Mesenchymal stem cell (in vitro differentiated cells and primary cell): ENCODE data around the gene CCDC148.
A peak's percentile ranks its signal among the peaks of the same experiment; 100 is the strongest.

Experiments
- DNase-seq: peaks from one replicate; pipeline ENCODE4 v3.0.0-alpha.2; 2013
- H2AFZ ChIP-seq: one replicate; pipeline ENCODE4 v1.6.1; 2013; ENCODE audit warnings: low read depth, mild to moderate bottlenecking, control low read depth, inconsistent platforms, low read length, moderate library complexity
- H2AK5ac ChIP-seq: 2 replicates; pipeline ENCODE4 v1.6.1; 2013; ENCODE audit warnings: low read length, moderate library complexity, mild to moderate bottlenecking, inconsistent platforms; ENCODE audit not compliant: severe bottlenecking
- H2BK120ac ChIP-seq: one replicate; pipeline ENCODE4 v1.6.1; 2013; ENCODE audit warnings: low read depth, mild to moderate bottlenecking, inconsistent platforms, low read length, moderate library complexity
- H2BK12ac ChIP-seq, 2 experiments: one replicate each; pipeline ENCODE4 v1.6.1; 2013; ENCODE audit warnings: inconsistent platforms in 2 of 2, low read length in 2 of 2, mild to moderate bottlenecking in 2 of 2, moderate library complexity in 2 of 2, control low read depth in 1 of 2
- H2BK15ac ChIP-seq: one replicate; pipeline ENCODE4 v1.6.1; 2013; ENCODE audit warnings: mild to moderate bottlenecking, low read depth, inconsistent platforms; ENCODE audit not compliant: poor library complexity, severe bottlenecking
- H2BK5ac ChIP-seq: 2 replicates; pipeline ENCODE4 v1.6.1; 2013; ENCODE audit warnings: low read depth, mild to moderate bottlenecking, low read length, control low read depth, inconsistent platforms; ENCODE audit not compliant: poor library complexity, severe bottlenecking
- H3K14ac ChIP-seq, 2 experiments: one replicate each; pipeline ENCODE4 v1.6.1; 2013; ENCODE audit warnings: inconsistent platforms in 2 of 2, low read length in 2 of 2, control low read depth in 1 of 2, mild to moderate bottlenecking in 1 of 2, moderate library complexity in 1 of 2
- H3K18ac ChIP-seq, 2 experiments: one replicate each; pipeline ENCODE4 v1.6.1; 2013; ENCODE audit warnings: inconsistent platforms in 2 of 2, low read length in 2 of 2, control low read depth in 1 of 2, low read depth in 1 of 2, mild to moderate bottlenecking in 1 of 2
- H3K23ac ChIP-seq, 2 experiments: one replicate each; pipeline ENCODE4 v1.6.1; 2013; ENCODE audit warnings: inconsistent platforms in 2 of 2, low read length in 2 of 2, mild to moderate bottlenecking in 2 of 2, moderate library complexity in 2 of 2, control low read depth in 1 of 2
- H3K27ac ChIP-seq: 2 replicates; pipeline ENCODE4 v1.5.1; 2013; ENCODE audit warnings: mild to moderate bottlenecking, moderate library complexity, low read length, control low read depth, inconsistent platforms; ENCODE audit not compliant: poor library complexity, severe bottlenecking
- H3K27me3 ChIP-seq, 2 experiments: 2 replicates each; pipeline versions ENCODE4 v1.6.1 to v1.7.0; 2013; ENCODE audit warnings: low read length in 2 of 2, mild to moderate bottlenecking in 2 of 2, moderate library complexity in 2 of 2, control low read depth in 1 of 2, inconsistent platforms in 1 of 2; ENCODE audit not compliant: control insufficient read depth in 1 of 2, insufficient read depth in 1 of 2
- H3K36me3 ChIP-seq, 2 experiments: 2 replicates each; pipeline versions ENCODE4 v1.6.1 to v1.7.0; 2013; ENCODE audit warnings: low read length in 2 of 2, control low read depth in 1 of 2, inconsistent platforms in 1 of 2, low read depth in 1 of 2, mild to moderate bottlenecking in 1 of 2; ENCODE audit not compliant: insufficient read depth in 2 of 2, control insufficient read depth in 1 of 2
- H3K4ac ChIP-seq, 2 experiments: one replicate each; pipeline ENCODE4 v1.6.1; 2013; ENCODE audit warnings: inconsistent platforms in 2 of 2, low read length in 2 of 2, mild to moderate bottlenecking in 2 of 2, moderate library complexity in 2 of 2, control low read depth in 1 of 2, low read depth in 1 of 2
- H3K4me1 ChIP-seq: 2 replicates; pipeline ENCODE4 v1.6.1; 2013; ENCODE audit warnings: low read depth, low read length, control low read depth; ENCODE audit not compliant: control insufficient read depth, insufficient read depth
- H3K4me2 ChIP-seq: 2 replicates; pipeline ENCODE4 v1.6.1; 2013; ENCODE audit warnings: low read length, mild to moderate bottlenecking, inconsistent platforms; ENCODE audit not compliant: poor library complexity, severe bottlenecking
- H3K4me3 ChIP-seq, 2 experiments: 2 replicates each; pipeline versions ENCODE4 v1.5.1 to v1.7.0; 2013; ENCODE audit warnings: low read length in 2 of 2, mild to moderate bottlenecking in 2 of 2, control low read depth in 1 of 2, low read depth in 1 of 2; ENCODE audit not compliant: insufficient read depth in 1 of 2
- H3K79me1 ChIP-seq: replicated peaks from 2 replicates; pipeline ENCODE4 v1.6.1; 2013; ENCODE audit warnings: mild to moderate bottlenecking, control low read depth, low read length, inconsistent platforms; ENCODE audit not compliant: poor library complexity, severe bottlenecking
- H3K9ac ChIP-seq: 2 replicates; pipeline ENCODE4 v1.7.0; 2013; ENCODE audit warnings: mild to moderate bottlenecking, low read length, moderate library complexity
- H3K9me3 ChIP-seq: 2 replicates; pipeline ENCODE4 v1.7.0; 2013; ENCODE audit warnings: mild to moderate bottlenecking, low read length; ENCODE audit not compliant: control insufficient read depth
- H4K8ac ChIP-seq: one replicate; pipeline ENCODE4 v1.6.1; 2013; ENCODE audit warnings: inconsistent platforms, mild to moderate bottlenecking, low read length, moderate library complexity
- H4K91ac ChIP-seq: one replicate; pipeline ENCODE4 v1.6.1; 2013; ENCODE audit warnings: mild to moderate bottlenecking, low read length, inconsistent platforms
- WGBS: methylation state at CpG from one replicate; pipeline ENCODE4 v1.1.7; 2013; ENCODE audit warnings: mixed read lengths; 5-methylcytosine and 5-hydroxymethylcytosine counted together

The CCDC148 gene

GRCh38 chr2:158305501-158305900, 151.1 kb downstream of the CCDC148 start:
- Histone ChIP-seq H3K18ac (no peak overlapping the region), H4K8ac (no peak overlapping the region), H3K14ac (no peak overlapping the region), H3K9ac (no peak overlapping the region), H3K4me2 (no peak overlapping the region), H3K36me3 (no peaks in the 10 kb centered on the region), H2BK5ac (no peak overlapping the region), H3K79me1 (no peaks in the 10 kb centered on the region), H3K27me3 (no peaks in the 10 kb centered on the region), H2BK15ac (no peak overlapping the region), H3K23ac (no peak overlapping the region), H2BK12ac (no peak overlapping the region), H3K4me3 (no peak overlapping the region), H4K91ac (no peak overlapping the region), H2AFZ (no peak overlapping the region), H2BK120ac (no peak overlapping the region), H3K4ac (no peak overlapping the region), H3K27ac (no peak overlapping the region), H3K4me1 (peaks cover 1% of the 10 kb centered on the region), H3K9me3 (no peaks in the 10 kb centered on the region), H2AK5ac (no peak overlapping the region)
- WGBS, result 92% methylated on average over 1 of the region's 2 CpGs
- no peak for DNase-seq

- no peaks in the 10 kb centered on the region for H3K27me3 ChIP-seq
- H2AFZ ChIP-seq, result no peak overlapping the region
- H3K9ac ChIP-seq, result no peak overlapping the region
- H4K91ac ChIP-seq, result no peak overlapping the region
- no peak overlapping the region for H3K4me3 ChIP-seq
- no peak overlapping the region for H2AK5ac ChIP-seq
- no peak overlapping the region for H3K18ac ChIP-seq
- H4K8ac ChIP-seq, result no peak overlapping the region
- no peak overlapping the region for H3K4me2 ChIP-seq
- no peak overlapping the region for H3K27ac ChIP-seq
- H2BK5ac ChIP-seq, result no peak overlapping the region
- no peak for DNase-seq
- no peaks in the 10 kb centered on the region for H3K79me1 ChIP-seq
- H2BK12ac ChIP-seq, result no peak overlapping the region
- H2BK120ac ChIP-seq, result no peak overlapping the region
- H3K4ac ChIP-seq, result no peak overlapping the region
- no peaks in the 10 kb centered on the region for H3K9me3 ChIP-seq
- no peaks in the 10 kb centered on the region for H3K36me3 ChIP-seq
- H3K23ac ChIP-seq, result no peak overlapping the region
- H3K4me1 ChIP-seq, result peaks cover 1% of the 10 kb centered on the region
- no peak overlapping the region for H3K14ac ChIP-seq
- WGBS, result 89% methylated on average over 2 of the region's 2 CpGs
- H2BK15ac ChIP-seq, result no peak overlapping the region
Measured at GRCh38 chr2:158300394-158300793, 156.2 kb downstream of the CCDC148 start.

GRCh38 chr2:158297606-158298005, 158.9 kb downstream of the CCDC148 start:
- Histone ChIP-seq H2BK12ac (no peak overlapping the region), H4K91ac (no peak overlapping the region), H3K27me3 (no peaks in the 10 kb centered on the region), H2BK5ac (no peak overlapping the region), H3K9ac (no peak overlapping the region), H2AFZ (no peak overlapping the region), H3K79me1 (no peaks in the 10 kb centered on the region), H4K8ac (no peak overlapping the region), H3K36me3 (no peaks in the 10 kb centered on the region), H3K23ac (no peak overlapping the region), H3K4me2 (no peak overlapping the region), H3K4me1 (no peaks in the 10 kb centered on the region), H3K18ac (no peak overlapping the region), H3K14ac (no peak overlapping the region), H3K4ac (no peak overlapping the region), H3K27ac (no peak overlapping the region), H2BK15ac (no peak overlapping the region), H3K9me3 (no peaks in the 10 kb centered on the region), H2BK120ac (no peak overlapping the region), H3K4me3 (no peak overlapping the region), H2AK5ac (no peak overlapping the region)
- DNase-seq, result peak; percentile 9
- 80% methylated on average over 1 of the region's 1 CpG for WGBS

- Histone ChIP-seq H3K18ac (no peak overlapping the region), H4K8ac (no peak overlapping the region), H3K27ac (no peak overlapping the region), H3K79me1 (no peaks in the 10 kb centered on the region), H2BK120ac (no peak overlapping the region), H4K91ac (no peak overlapping the region), H2BK15ac (no peak overlapping the region), H3K9me3 (no peaks in the 10 kb centered on the region), H3K27me3 (no peaks in the 10 kb centered on the region), H3K4ac (no peak overlapping the region), H3K23ac (no peak overlapping the region), H2AK5ac (no peak overlapping the region), H3K4me3 (no peak overlapping the region), H2BK5ac (no peak overlapping the region), H2BK12ac (no peak overlapping the region), H3K4me1 (no peaks in the 10 kb centered on the region), H3K9ac (no peak overlapping the region), H3K4me2 (no peak overlapping the region), H3K36me3 (no peaks in the 10 kb centered on the region), H3K14ac (no peak overlapping the region), H2AFZ (no peak overlapping the region)
- 80% methylated on average over 1 of the region's 2 CpGs for WGBS
- no peak for DNase-seq
Measured at GRCh38 chr2:158297120-158297519, 159.4 kb downstream of the CCDC148 start.
